HG02763 (cell line): ENCODE results near the gene HIPK3.
"Not testable (repeated sequence)": the region's sequence is repeated elsewhere in the genome, so short reads cannot be mapped to it uniquely, and the experiment has no call there.

Experiments
- ATAC-seq: cut with Tn5 transposase; IDR thresholded peaks from one replicate; pipeline ENCODE4 v1.9.1; 2021; ENCODE audit warnings: mild to moderate bottlenecking, moderate library complexity; ENCODE audit not compliant: unreplicated experiment

The HIPK3 gene

GRCh38 chr11:33350287-33350686 is 93.1 kb downstream of the HIPK3 start:
- ATAC-seq: no peak

GRCh38 chr11:33358150-33358831 is 101.1 kb downstream of the HIPK3 start:
- no peak for ATAC-seq

- no peak for ATAC-seq
Measured at GRCh38 chr11:33360642-33361041, 103.5 kb downstream of the HIPK3 start.

DNA sequence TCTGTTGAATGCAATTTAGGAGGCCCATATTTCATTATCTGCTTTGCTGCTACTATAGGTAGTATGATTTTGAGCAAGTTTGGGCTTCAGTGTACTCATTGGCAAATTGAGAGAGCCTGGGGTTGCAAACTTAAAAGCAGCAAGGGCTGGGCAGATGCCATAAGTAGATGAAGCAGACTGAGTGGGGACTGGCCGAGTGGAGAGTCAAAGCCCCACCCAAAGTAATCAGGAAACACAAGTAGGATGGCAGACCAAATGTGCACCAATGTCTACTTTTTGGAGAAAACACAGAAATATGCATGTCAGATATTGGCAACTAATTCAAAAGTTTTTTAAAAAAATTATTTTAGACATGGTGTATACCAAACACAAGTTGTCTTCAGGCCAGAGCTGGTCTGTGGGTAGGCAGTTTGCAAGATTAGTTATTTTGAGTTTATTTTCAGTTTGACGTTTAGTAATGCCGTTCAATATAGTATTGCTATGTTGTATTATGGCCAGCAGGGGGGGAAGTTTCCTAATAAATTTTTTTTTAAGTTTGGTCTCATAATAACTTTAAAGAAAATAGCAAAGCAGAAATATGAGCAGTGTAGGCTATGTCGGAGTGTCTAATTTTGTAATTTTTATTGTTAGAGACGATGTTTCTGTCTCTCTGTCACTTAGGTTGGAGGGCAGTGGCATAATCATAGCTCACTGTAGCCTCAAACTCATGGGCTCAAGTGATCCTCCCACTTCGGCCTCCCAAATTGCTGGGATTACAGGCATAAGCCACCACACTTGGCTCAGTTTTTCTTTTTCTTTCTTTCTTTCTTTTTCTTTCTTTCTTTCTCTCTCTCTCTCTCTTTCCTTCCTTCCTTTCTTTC is 105.1 kb downstream of the HIPK3 start:
- no peak for ATAC-seq

GRCh38 chr11:33366918-33367317 is 109.7 kb downstream of the HIPK3 start:
- no peak for ATAC-seq

DNA sequence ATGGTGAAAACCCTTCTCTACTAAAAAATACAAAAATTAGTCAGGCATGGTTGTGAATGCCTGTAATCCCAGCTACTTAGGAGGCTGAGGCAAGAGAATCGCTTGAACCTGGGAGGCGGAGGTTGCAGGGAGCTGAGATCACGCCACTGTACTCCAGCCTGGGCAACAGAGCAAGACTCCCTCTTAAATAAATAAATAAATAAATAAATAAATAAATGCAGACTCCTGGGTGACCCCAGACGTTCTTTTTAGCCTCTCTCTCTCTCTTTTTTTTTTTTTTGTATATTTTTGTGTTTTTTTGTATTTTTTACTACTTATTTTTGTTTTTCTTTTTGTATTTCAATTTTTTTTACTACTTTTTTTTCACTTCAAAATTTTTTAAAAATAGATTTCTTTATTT is 111.3 kb downstream of the HIPK3 start:
- ATAC-seq: not testable (repeated sequence)

DNA sequence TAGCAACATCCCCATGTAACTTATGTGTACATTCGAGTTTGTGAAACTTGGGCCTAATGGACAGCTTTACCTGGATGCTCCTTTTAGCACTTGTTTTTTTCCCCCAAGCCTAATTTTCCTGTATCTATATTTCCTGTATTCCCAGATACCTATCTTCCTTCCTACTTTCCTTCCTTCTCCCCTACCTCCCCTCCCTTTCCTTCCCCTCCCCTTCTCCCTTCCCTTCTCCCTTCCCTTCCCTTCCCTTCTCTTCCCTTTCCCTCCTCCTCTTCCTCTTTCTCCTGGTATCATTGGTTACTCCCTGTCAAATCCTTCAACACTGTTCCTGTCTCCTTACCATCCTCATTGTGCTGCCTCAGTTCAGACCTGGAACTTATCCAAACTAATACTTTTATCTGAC is 111.8 kb downstream of the HIPK3 start:
- no peak for ATAC-seq

DNA sequence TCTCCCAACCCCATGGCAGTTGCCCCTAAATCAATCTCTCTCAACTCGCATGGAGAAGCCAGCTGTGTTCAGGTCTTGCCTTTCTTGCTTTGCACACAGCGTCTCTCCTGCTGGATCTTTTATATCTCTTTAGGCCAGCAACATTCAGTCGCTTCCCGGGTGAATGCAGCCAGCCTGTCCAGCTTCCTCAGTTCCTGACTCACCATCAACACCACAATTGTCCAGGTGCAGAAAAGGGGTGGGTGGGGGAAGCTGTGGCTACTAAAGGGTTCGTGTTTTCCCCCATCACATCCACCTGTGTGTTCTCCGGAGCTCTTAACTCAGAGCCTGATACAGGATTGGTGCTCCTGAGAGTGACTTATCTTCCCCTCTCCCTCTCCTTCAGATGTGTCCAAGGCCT is 116.5 kb downstream of the HIPK3 start:
- ATAC-seq: no peak

GRCh38 chr11:33375236-33375635 is 118.1 kb downstream of the HIPK3 start:
- ATAC-seq: no peak

DNA sequence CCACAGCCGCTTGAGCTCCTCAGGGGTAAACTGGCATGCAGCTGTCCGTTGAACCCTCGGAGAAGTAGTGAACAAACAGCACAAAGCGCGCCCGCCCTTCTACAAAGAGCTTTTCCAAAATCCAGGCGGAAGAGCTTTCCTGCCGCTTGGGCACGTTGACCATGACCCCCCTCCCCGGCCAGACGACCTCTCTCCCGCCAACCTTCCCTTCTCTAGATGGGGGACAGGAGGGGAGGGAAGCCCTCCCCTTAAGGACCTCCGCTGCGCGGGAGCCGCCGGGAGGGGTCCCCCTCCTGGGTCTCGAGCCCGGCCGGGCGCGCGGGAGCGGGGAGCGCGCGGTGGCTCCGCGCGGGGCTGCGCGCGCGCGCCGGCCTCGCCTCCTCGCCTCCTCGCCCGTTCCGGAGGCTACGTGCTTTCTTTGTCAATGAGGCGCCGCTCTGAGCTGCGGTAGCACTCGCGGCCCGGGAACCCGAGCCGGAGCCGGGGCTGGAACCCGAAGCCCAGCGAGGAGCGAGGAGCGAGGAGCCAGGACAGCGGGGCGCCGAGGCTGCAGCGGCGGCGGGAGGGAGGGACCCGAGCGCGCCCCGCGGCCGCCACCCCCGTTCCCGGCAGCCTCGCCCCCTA is 118.6 kb downstream of the HIPK3 start, which contains the start of gene KIAA1549L:
TSS of gene KIAA1549L (plus strand) at position 421 of the 624 bp plus-strand sequence.
- no peak for ATAC-seq

DNA sequence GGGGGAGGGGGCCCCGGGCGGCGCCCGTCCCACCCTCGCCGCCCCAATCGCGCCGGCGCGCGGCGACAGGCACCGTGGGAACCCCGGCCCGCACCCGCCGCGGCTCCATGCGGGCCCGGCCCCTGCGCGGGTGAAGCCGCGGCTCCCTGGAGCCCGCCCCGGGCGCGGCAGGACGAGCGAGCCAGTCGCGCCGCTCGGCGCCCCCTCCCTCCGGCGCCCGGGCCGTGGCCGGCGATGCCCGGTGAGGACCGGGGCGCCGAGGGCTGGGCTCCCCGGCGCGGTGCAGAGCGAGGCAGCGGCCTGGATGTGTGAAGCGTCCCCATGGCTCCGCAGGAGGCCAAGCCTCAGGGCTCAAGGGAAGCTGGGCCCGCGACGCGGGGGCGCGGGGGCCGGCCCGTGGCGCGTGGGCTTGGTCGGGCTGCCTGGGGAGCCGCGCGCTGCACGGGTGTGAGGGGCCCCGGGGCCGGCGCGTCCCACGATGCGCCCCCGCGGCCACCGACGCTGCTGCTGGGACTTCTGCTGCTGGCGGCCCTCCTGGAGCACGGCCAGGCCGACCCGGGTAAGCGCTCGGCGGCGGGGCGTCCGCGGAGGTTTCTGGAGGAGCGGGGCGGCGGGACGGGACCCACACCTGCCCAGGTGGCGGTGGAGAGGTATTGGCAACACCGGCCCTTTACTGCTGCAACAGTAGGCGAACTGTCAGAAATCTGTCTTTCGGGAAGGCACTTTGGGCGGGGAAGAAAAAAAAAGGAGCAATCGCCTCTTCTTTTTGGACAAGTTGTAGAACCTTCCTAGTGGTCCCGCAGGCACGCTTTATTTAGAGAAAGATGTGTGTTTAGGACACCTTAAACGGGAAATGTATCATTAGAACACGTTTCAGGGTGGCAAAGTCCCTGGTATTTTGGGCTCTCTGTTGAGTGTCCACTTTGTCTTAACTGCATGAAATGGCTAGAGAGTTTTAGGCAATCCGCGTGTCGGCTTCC is 119.4 kb downstream of the HIPK3 start:
- no peak for ATAC-seq

DNA sequence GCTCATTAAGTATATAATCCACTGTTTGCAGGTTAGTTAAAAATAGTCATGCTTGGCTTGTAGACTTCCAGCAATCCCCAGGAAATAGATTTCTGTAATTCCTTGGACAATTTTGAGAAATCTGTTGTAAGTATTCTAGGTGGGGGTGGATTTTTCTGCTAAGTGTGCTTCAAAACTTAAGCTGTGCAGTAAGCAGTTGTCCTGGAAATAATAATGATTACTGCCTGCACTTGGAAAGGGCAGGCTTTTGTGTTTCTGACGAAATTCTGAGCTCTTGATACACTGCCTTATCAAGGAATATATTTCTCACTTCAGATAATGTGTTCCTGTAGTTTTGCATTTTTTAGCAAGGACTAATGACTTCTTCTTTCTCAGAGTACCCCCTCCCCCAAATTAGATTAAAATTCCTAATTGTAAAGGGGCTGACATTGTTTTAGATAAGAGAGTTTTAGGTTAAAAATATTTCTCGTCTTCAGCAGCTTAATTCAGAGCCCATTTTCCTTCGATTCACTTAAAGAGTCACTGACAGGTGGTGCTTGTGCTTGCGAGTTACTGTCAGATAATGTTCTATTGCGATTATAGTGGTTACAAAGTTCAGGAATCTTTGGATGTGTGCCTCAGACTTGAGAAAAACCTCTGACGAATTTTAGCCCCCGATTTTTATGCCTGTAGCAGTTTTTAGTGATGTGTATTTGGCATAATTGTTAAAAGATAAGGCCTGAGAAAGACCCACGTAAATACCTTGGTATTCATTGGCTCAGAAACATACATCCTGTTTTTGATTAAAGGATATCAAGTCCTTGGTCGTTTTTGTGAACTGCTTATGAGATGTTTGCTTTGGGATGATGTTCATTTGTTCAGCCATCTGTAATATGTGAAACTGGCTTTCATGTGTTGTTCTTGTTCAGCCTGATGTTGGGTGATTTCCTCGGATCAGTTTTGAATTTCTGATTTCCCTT is 120.5 kb downstream of the HIPK3 start:
- ATAC-seq: no peak

DNA sequence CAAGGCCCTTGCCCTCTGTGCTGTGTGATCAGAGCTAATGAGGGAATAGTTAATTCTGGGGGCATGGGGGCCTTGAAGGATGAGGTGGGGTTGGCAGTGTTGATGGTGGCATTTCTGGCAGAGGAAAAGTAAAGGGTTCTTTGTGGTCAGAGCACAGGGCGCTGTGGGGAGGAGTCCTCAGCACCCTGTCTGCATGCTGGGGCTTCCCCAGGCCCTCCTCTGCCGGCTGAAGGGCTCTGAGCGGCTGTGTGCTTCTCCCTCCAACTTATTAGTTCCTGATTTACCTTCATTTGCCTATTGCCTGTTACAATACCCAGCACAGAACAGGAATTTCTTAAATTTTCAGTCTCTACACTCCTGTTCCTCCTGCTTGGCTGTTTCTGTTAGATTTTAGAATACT is 122.8 kb downstream of the HIPK3 start:
- peak; percentile 67 for ATAC-seq

DNA sequence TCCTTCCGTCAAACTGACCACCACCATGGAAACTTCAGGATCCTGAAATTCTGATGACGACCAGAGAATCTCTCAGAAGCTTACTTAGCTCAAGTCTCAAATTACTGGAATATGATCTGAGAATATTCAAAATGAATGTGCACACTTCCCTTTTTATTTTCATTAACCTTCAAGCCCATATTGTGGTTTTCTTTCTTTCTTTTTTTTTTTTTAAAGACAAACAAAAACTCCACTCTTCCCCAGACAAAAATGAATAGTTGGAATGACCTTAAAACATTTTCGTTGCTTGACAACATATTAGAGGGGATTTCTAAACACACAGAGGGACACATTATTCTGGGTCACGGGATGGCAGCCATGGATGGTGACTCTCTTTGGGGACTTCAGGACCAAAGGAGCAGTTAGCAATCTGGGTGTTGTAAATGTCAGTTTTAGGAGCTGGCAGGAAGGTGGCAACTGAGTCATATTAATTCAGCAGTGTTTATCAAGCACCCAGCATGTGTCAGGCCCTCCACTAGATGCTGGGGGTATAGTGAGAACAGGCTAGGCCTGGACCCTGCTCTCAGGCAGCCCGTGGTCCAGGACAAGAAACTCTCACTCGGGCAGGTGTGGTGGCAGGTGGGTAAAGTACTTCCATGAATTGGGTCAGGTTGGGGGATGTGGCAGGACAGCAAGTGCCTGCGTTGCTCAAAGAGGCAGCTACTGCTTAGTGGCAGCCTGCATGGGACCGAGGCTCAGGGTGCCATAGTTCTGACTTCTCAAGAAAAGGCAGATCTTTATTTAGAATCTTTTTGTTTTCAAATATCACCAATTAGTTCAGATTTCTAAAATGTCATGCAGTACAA is 126.1 kb downstream of the HIPK3 start:
- no peak for ATAC-seq

DNA sequence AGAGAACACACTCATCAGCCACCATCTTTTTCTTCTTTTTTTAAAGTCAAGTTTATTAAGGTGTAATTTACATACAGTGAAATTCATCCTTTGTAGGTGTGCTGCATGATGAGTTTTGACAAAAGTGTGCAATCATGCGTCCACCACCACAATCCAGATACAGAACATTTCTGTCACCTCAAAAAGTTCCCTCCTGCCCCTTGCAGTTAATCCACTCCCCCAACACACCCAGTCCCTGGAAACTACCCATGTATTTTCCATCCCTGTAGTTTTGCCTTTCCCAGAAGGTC is 126.7 kb downstream of the HIPK3 start:
- no peak for ATAC-seq

GRCh38 chr11:33384220-33384619 is 127.0 kb downstream of the HIPK3 start:
- ATAC-seq: no peak

DNA sequence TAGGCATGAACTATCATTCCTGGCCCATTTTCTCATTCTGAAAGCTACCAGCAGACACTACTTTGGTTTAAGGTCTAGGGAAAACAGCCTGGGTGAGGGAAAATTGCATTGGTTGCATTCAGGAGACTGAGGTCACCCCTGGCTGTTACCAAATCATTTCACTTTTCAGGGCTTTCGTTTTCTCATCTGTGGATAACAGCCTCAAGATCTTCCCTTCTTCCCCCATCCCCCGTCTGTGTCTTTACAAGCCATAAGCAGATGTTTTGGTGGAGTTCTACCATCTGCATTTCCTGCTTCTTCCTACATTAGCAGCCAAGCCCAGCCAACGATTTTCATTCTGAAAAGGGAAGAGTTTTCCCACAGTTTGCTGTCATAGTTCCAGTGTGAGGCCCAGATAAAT is 130.4 kb downstream of the HIPK3 start:
- ATAC-seq: no peak

DNA sequence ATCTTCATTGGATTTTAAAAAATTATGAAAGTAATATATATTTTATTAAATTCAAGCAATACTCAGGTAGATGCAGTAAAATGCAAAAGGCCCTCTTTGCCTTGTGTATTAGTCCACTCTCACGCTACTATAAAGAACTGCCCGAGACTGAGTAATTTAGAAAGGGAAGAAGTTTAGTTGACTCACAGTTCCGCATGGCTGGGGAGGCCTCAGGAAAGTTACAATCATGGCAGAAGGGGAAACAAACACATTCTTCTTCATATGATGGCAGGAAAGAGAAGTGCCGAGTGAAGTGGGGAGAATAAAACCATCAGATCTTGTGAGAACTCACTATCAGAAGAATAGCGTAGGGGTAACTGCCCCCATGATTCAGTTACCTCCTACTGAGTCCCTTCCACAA is 130.8 kb downstream of the HIPK3 start:
- ATAC-seq: no peak
